NCI-H748 treated with DMSO at 0.1 percent for 48 hours (cell line): ENCODE results near the gene WNT6.

Experiments used
- DNase-seq: peaks from one replicate; lab custom pipeline; 2025; lab: John Stamatoyannopoulos, UW

The WNT6 gene

GRCh38 chr2:218893349-218894150, 33.9 kb downstream of the WNT6 start:
- DNase-seq: no peak

GRCh38 chr2:218894151-218894879, 34.7 kb downstream of the WNT6 start:
- DNase-seq: no peak

GRCh38 chr2:218894880-218895157, 35.2 kb downstream of the WNT6 start:
- no peak for DNase-seq

GRCh38 chr2:218895326-218895725, 35.7 kb downstream of the WNT6 start:
- no peak for DNase-seq

- no peak for DNase-seq
Observed at GRCh38 chr2:218895759-218896500, 36.3 kb downstream of the WNT6 start.

- DNase-seq: peak; percentile 64
Observed at GRCh38 chr2:218896501-218897393, 37.1 kb downstream of the WNT6 start.

- peak; percentile 26 for DNase-seq
Observed at GRCh38 chr2:218897394-218898108, 37.9 kb downstream of the WNT6 start.

- peak; percentile 37 for DNase-seq
Observed at GRCh38 chr2:218898109-218898878, 38.7 kb downstream of the WNT6 start.

GRCh38 chr2:218899147-218899546, 39.5 kb downstream of the WNT6 start:
- no peak for DNase-seq

GRCh38 chr2:218902427-218902826, 42.8 kb downstream of the WNT6 start:
- DNase-seq: no peak

GRCh38 chr2:218904176-218904575, 44.6 kb downstream of the WNT6 start:
- DNase-seq: no peak

GRCh38 chr2:218908721-218909619, 49.4 kb downstream of the WNT6 start:
- DNase-seq: peak; percentile 79

- no peak for DNase-seq
Observed at GRCh38 chr2:218910741-218911140, 51.1 kb downstream of the WNT6 start.

GRCh38 chr2:218920504-218920903, 60.9 kb downstream of the WNT6 start:
- DNase-seq: no peak
